CD4-positive, alpha-beta T cell treated with Interleukin-15 for 4 hours (primary cell): ENCODE data around the gene FRMPD1.

Experiments
- DNase-seq: peaks from one replicate; pipeline ENCODE4 v3.0.0-alpha.2; 2020; ENCODE audit warnings: low spot score

The FRMPD1 gene

DNA sequence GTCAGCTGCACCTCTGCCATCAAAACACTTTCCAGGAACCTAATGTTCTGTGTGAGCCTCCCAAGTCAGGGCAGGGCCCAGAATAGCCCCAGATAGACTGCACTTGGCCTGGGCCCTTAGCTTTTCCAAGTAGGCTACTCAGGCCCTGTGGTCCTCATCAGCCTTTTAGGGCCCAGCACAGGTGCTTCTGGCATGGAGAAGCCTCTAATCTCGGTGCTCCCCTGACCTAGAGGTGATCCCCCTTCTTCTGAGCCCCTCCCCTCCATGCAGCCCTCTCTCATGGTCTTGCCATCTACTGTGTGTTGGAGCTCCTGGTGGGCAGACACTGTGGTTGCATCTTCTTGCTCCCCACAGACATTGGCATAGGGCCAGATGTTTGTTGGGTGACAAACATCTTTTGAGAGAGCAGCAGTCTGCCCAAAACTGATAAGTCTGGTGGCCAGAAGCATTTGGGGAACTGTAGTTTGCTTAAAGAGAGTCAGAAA lies 28.1 kb downstream of the FRMPD1 start:
- no peak for DNase-seq

DNA sequence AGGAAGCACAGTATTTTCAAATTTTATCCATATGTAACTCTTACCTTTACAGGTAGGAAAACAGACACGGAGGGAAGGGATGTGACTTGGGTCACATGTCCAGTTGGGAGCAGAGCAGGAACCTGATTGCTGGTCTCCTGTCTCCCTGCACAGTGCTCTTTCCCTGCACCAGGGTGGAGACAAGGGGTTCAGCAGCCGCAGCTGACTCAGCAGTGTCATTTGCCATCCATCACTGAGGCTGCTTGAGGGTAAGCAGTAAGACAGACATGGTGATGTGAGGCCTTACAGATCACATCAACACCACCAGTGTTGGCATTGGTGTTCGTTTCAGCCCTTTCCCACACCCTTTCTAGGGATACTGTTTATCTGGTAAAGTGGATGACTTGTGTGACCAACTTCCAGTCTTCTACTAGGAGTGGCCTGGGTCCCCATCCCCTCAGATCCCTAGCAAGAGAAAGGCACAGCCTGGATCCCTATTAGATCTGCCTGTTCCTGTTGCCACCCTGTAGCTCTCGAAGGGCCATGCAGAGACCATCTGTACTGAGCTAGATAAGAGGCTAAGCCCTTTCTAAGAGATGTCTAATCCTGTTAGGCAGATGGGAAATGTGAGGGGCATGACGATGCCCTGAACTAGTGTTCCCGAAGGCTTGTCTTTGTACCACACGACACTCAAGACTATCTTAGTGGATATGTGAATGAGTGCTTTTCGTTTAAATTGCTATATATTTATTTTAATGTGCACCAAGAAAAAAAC lies 29.1 kb downstream of the FRMPD1 start:
- DNase-seq: no peak

DNA sequence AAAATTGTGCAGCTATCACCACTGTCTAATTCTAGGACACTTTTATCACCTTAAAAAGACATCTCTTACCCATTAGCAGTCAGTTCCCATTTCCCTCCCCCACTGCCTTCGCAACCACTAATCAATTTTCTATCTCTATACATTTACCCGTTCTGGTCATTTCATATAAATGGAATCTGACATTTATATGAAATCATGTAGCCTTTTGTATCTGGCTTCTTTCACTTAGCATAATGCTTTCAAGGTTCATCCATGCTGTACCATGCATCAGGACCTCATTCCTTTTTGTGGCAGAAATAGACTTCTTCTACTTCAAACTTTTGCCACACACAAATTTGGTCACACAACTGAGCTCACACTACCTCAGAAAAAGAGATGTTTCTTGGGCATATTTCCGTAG lies 32.2 kb downstream of the FRMPD1 start:
- no peak for DNase-seq

DNA sequence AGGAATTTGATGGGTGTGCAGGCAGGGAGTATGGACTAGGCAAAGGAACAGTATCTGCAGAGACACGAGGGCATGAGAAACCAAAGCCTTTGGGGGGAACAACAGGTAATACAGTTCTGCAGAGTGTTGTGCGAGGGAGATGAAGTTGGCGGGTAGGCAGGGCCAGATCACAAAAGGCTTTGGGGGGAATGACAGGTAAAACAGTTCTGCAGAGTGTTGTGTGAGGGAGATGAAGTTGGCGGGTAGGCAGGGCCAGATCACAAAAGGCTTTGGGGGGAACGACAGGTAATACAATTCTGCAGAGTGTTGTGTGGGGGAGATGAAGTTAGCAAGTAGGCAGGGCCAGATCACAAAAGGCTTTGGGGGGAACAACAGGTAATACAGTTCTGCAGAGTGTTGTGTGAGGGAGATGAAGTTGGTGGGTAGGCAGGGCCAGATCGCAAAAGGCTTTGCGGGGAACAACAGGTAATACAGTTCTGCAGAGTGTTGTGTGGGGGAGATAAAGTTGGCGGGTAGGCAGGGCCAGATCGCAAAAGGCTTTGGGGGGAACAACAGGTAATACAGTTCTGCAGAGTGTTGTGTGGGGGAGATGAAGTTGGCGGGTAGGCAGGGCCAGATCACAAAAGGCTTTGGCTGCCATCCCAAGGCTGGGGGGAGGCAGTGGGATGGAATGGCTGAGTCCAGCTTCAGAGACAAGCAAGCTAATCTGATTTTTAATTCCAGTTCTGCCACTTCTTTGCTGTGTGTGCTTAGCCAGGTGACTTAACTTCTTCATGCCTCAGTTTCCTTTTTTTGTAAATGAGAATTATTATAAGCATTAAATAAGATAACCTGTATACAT lies 33.0 kb downstream of the FRMPD1 start:
- DNase-seq: no peak

DNA sequence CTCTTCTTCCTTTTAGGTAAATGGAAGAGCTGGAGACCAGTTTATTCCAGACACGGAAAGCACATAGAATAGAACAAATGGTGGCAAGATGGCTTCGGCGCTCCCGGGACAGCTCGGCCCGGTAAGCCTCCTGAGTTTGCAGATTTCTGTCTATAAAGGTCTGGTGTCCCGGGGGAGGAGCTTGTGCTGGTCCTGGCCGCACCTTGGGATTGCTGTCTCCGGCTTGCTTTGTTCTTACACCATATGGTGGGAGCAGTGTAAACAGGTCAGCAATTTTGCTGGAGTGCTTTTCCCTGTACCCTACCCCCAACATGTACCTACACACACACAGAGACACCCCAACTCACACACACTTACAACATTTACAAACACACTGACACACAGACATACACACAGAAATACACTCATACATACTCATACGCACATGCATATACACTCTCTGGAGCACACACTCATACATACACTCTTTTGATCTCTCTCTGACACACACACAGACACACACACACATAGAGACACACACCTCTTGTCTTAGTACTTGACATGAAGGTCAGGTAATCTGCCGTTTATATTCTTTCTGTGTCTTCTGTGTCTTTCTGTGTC lies 42.0 kb downstream of the FRMPD1 start:
- DNase-seq: no peak

DNA sequence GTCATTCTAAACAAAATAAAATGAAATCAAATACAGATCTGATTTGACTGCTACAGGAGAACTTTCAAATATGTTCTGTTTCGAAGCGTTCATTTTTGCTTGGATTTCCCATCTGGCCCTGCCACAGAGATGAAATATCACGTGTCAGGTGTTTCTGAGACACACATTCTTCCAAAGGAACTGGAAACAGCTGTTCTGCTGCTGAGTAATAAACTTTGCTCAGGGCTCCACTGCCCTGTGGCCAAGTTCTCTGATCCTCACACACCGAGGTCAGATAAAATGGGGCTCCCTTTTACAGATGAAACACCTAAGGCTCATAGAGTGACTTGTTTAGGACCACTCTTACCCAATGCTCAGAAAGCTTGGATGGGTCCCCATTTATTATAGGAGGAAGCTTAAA lies 42.5 kb downstream of the FRMPD1 start:
- DNase-seq: no peak

DNA sequence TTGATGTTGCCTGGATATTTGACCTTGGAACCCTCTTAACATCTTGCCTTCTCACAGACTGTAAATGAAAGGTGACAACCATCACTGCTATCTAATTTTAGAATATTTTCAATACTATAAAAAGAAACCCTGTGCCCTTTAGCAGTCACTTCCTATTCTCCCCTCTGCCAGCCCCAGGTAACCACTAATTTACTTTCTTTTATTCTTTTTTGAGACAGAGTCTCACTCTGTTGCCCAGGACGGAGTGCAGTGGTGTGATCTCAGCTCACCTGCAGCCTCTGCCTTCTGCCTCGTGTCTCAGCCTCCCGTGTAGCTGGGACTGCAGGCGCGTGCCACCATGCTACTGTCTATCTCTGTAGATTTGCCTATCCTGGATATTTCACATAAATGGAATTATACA lies 43.6 kb downstream of the FRMPD1 start:
- DNase-seq: no peak

DNA sequence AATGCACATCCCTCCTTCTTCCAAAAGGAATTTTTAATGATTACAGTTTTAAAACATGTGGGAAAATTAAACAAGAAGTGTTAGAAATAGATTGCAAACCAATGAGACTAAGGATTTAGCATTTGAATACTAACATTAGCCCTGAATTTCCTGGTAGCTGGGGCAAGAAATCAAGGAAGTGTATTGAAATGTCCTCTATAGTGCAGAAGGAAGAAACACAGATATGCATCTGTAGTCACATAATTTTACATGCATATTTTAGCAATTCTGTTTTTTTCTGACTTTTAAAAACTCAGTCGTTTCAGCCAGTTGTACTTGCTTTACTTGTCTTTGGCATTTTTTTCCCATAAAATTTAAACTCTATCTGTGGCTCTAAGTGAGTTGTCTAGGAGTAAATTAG lies 45.8 kb downstream of the FRMPD1 start:
- no peak for DNase-seq

DNA sequence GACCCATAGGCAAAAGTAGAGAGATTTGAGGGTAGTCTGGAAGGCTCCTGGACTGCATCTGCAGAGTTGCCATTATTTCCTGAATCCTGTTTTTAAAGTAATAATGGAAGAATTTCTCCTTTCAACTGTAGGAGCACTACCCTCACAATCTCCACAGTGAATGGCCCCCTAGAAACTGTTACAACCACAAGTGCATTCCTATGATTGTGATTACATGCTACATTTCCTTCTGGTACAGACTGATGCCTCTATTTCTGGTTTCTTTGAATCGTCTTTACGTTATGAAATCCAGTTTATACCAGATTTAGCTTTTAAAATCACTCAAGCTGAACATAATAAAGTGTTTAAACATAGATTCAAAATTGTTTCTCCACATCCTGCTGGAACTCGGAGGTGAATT lies 49.4 kb downstream of the FRMPD1 start:
- no peak for DNase-seq

DNA sequence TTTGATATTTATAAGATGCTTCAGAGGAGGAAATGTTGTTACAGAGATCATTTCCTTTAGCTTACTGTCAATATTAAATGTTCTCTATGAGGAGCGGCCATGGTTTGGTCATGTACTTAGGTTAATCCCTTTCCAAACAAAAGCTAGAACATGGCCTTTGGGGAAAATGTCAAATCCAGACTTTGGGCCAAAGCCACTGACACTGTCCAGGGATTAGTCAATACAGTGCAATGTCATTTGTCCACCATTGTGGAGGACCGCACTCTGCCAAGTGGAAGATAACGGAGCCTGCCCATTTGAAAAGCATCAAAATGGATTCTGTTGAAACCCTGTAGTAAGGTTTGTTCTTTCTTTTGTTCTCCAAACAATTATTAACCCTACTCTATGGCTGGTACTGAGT lies 50.1 kb downstream of the FRMPD1 start:
- DNase-seq: no peak

DNA sequence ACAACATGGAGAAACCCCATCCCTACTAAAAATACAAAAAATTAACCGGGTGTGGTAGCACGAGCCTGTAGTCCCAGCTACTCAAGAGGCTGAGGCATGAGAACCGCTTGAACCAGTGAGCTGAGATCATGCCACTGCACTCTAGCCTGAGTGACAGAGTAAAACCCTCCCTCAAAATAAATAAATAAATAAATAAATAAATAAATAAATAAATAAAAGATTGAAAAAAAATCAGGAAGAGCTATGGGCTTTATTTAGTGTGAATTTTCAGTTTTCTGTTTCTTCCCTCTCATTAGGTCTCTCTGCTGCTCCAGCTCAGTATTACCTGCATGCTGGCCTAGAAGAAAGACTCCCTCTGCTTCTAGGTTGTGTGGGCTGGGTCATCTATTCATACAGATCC lies 55.0 kb downstream of the FRMPD1 start:
- no peak for DNase-seq

DNA sequence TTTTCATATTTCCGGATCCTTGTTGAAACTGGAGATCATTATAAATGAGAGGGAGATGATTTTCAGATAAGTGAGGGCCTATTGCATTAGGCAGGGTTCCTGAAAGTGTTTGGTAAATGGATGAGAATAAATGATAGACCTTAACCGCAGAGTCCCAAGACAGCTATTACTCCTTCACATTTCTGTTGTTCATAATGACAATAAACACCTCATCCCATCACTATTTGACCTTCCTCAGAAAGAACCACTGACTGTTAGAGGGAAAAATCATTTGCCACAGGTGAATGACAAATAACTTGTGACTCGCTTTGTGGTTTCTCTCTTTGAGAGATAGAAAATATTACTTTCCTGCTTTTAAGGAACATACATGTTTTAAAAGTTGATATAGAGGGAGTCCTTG lies 55.5 kb downstream of the FRMPD1 start:
- no peak for DNase-seq

DNA sequence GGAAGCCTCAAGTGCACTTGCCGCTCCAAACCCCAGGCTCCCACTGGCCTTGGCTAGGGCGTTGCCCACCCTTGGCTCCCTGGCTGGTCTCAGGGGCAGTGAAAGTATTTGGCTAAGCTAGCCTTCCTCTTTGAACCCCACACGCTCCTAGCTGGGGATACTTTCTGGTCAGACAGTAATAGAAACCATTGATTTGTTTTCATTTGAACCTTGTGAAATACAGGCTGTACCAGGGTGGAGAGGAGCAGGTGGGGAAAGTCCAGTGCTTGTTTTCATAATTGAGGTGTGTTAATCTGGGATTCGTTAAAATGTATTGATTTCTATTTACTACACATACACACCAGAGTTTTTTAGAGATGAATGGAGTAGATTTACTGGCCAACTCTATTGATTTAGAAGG lies 57.0 kb downstream of the FRMPD1 start:
- DNase-seq: no peak

DNA sequence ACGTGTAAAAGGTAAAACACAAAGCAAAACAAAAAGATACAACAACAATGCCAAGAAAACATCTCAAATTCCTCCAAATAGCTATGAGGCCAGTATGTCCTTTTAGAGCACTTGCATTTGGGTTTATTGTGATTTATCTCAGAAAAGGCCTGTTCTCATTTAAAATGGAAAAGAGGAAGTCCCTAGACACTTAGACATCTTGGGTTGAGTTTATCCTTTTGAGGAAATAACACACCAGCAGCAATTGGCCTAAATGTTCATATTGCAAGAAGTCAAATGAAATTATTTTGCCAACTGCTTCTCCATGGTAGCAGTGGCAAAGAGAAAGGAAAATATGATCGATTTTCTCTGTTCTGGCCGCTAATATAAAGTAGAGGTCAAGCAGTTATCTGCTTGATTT lies 59.3 kb downstream of the FRMPD1 start:
- no peak for DNase-seq

DNA sequence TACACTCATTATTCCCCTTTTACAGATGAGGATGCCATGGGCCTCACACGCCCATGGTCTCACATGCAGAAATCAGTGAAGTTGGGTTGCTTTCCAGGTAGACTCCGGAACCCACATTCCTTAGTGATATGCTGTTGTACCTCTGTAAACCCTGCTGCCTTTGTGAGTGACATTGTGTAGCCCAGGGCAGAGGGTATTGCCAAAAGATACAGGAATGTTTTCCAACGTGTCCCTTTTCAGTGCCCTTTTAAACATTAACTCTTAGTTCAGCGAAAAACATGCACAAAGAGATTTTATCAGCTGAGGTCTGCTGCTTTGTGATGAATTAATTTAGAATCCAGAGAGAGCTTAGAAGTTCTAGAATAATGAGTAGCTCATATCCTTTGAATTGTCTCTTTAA lies 64.5 kb downstream of the FRMPD1 start:
- DNase-seq: no peak

DNA sequence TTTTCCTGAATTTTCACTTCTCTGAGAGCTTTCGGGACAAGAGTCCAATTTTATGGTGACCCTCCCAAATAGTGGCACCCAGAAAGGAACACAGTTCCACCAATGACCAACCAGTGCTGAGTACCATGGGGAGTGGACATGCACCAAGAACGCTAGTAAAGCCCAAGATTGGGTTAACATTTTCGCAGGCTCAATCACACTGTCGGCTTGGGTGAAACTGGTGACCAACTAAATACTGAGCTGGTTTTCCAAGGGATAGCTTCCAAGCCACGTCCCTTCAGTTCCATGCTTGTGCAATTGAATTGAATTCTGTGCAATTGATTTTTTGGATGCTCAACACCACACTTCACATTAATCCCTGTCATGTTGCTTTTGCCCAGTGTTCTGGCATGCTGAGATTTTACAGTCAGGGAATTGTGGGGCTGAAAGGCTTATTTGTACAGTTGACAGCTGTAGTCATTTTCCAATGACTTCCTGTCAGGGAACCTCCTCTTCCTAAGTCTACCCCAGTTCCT lies 65.3 kb downstream of the FRMPD1 start:
- no peak for DNase-seq

DNA sequence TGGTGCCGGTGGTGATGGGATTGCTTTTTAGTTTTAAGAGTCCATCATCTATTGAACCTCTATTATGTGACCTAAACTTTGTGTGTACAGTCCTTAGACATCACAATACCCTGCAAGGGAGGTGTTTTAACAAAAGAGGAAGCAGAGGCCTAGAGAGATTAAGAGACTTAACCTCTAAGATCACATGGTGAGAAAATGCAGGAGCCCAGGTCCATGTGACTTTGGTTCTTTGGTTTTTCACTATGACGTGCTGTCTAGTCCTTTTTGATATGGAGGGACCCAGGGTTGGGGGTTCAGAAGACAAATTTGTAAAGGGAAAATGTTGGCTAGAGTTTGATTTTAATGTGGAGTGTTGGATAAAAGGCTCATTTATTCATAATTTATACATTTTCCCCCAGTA lies 68.8 kb downstream of the FRMPD1 start:
- no peak for DNase-seq

DNA sequence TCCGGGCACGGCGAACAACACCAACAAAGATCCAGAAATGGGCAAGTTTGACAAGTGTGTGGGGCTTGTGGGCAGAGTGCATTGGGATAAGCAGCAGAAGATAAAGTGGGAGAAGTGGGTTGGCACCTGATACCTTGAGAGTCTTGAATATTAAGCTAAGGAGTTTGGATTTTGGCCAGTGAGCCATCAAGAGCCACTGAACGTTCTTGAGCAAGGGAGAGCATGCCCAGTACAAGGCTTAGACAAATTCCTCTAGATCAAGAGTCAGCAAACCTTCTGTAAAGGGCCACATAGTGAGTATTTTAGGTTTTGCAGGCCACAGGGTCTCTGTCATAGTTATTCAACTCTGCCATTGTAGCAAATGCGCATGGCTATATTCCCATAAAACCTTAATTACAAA lies 76.3 kb downstream of the FRMPD1 start:
- no peak for DNase-seq

DNA sequence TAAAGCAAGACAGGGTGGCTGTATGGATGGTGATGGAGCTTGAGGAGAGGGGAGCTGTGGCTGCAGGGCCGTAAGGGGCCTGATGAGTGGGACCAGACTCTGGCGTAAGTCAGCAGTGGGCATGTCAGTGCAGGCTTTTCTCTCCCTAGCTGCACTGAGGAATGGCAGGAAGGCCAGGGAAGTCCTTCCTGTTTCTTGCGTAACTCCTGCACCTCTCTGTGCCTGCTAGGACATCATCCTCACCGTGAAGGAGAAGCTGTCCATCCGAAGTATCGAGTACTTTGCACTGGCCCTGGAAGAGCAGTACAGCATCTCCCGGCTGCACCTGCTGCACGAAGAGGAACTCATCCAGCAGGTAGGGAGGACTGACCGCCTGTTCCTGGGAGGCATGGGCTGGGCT lies 78.7 kb downstream of the FRMPD1 start:
- DNase-seq: no peak

DNA sequence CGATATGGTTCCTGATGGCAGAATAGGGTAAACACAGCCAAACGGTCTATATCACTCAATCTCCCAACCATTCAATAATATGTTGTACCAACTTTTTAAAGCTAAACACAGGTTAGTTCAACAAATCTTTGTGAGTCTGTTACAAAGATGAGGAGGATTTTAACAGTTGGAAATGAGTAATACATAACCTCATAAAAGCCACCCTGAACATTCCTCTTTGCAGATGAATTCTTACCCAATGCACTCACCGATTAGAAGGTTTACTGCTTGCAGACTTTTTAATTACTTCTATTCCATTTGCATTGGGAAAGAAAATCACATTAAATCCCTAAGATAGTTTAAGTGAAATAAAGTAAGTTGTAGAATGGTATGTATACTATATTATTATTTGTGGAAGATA lies 79.5 kb downstream of the FRMPD1 start:
- no peak for DNase-seq

DNA sequence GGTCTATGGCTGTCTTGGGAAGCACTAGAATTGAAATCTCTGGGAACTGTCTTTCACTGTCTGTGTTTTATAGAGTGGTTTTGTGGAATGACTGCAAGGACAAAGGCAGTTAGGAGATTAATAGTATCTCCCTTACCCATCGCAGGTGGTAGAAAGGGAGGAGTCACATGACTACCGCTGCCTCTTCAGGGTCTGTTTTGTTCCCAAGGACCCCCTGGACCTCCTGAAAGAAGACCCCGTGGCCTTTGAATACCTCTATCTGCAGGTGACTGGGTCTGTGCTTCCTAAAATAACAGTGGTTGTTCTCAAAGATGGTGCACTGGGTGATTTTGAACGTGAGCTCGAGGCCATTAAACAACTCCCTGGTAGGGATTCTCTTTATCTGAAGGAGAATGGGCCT lies 80.1 kb downstream of the FRMPD1 start:
- no peak for DNase-seq

DNA sequence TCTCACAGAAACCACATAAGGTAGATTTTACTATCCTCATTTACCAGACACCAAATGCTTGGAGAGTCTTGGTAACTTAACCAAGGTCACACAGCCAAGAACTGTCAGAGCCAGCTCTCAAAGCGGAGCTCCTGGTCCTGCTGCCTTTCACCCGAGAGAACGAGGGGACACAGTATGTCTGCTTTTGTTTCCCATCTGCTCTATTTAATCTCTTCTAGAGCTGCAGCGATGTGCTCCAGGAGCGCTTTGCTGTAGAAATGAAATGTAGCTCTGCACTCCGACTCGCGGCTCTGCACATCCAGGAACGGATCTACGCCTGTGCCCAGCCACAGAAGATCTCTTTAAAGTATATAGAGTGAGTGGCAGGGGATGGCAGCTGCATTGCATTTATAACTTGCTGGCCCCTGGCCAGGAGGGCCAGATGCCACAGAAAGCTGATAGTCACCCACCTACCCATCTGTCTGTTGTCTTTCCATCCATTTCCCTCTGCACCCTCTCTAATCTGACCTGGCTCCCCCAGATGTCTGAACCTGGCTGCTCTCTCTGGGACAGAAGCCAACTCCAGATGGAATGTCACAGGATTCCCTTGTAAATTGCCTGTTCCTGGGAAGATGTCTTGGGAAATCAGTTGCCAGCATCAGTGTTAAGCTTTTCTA lies 81.5 kb downstream of the FRMPD1 start:
- no peak for DNase-seq
